ENCODE results near the gene RAC2. TPM values are rescaled to one million over a fixed set of nuclear protein-coding genes. Genes with fewer than 3 reads are reported as not detected.
"Not testable (repeated sequence)": the region's sequence is repeated elsewhere in the genome, so short reads cannot be mapped to it uniquely, and the experiment has no call there.

The RAC2 gene
- total RNA-seq, 1 donor from 2014 or later, result 6.3 TPM

DNA sequence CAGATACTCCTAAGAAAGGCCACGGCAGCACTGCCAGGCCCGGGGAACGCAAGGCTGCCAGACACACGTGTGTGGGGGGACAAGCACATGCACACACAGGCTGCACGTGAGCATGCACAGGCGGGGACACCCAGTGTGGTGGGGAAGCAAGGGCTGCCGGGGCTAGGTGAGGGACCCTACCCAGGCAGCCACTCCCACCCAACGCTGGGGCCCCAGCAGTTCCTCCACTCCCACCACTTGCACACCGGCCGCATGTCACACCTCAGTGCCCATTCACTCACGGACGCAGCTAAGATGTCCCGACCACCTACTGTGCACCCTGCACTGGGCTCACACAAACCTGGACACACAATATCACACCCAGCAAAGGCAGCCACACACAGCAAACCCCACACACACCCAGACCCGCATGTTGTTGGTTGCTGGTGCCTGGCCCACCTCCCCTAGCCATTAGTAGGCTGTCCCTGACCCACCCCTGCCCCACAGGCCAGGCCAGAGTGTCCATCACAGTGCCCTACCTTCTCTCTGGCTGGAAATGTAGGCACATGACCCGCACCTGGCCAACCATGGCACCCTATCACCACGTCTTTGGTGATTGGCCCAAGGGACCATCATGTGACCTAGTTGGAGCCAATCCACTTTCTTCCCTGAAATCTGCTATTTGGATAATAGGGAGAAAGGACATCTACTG lies 40.6 kb downstream of the RAC2 start:
- peak; percentile 18 for FAIRE-seq
- Histone ChIP-seq H3K4me3 (ENCODE audit: low read depth, low read length) (no peak overlapping the region), H3K27me3 (ENCODE audit: control insufficient read depth, insufficient read depth, low read length) (no peaks in the 10 kb centered on the region), H3K36me3 (ENCODE audit: control insufficient read depth, insufficient read depth, low read length) (no peaks in the 10 kb centered on the region)
- no peak for DNase-seq (ENCODE audit: low read depth)
- TF ChIP-seq, protein P1, sequence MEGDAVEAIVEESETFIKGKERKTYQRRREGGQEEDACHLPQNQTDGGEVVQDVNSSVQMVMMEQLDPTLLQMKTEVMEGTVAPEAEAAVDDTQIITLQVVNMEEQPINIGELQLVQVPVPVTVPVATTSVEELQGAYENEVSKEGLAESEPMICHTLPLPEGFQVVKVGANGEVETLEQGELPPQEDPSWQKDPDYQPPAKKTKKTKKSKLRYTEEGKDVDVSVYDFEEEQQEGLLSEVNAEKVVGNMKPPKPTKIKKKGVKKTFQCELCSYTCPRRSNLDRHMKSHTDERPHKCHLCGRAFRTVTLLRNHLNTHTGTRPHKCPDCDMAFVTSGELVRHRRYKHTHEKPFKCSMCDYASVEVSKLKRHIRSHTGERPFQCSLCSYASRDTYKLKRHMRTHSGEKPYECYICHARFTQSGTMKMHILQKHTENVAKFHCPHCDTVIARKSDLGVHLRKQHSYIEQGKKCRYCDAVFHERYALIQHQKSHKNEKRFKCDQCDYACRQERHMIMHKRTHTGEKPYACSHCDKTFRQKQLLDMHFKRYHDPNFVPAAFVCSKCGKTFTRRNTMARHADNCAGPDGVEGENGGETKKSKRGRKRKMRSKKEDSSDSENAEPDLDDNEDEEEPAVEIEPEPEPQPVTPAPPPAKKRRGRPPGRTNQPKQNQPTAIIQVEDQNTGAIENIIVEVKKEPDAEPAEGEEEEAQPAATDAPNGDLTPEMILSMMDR (IDR thresholded peaks at IDR 0.05; ENCODE audit: insufficient read depth, low read length, severe bottlenecking), result no peak

DNA sequence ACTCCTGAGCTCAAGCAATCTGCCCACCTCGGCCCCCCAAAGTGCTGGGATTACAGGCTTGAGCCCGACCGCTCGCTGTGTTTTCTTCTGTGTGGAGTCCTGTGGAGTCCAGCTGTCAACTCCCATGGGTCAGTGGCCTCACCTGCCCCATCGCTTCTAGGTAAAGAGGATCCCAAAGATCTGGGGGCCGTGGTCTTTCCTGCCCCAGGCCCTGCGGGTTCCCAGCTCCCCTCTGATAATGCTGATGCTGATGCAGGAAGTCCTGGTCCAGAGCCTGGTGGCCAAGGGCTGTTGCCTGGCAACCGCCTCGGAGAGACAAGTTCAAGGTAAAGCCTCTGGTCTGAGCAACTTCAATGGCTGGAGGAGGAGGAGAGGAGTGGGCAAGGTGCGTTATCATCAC lies 41.4 kb downstream of the RAC2 start:
- Histone ChIP-seq H3K36me3 (ENCODE audit: control insufficient read depth, insufficient read depth, low read length) (no peaks in the 10 kb centered on the region), H3K4me3 (ENCODE audit: low read depth, low read length) (no peak overlapping the region), H3K27me3 (ENCODE audit: control insufficient read depth, insufficient read depth, low read length) (no peaks in the 10 kb centered on the region)
- TF ChIP-seq, protein P1 (IDR thresholded peaks at IDR 0.05; ENCODE audit: insufficient read depth, low read length, severe bottlenecking), result no peak
- FAIRE-seq, result no peak
- DNase-seq (ENCODE audit: low read depth), result no peak

GRCh38 chr22:37202001-37202555 lies 42.0 kb downstream of the RAC2 start:
- H3K36me3 ChIP-seq (ENCODE audit: control insufficient read depth, insufficient read depth, low read length), result no peaks in the 10 kb centered on the region
- no peaks in the 10 kb centered on the region for H3K27me3 ChIP-seq (ENCODE audit: control insufficient read depth, insufficient read depth, low read length)
- no peak overlapping the region for H3K4me3 ChIP-seq (ENCODE audit: low read depth, low read length)
- FAIRE-seq, result no peak
- TF ChIP-seq, protein P1 (IDR thresholded peaks at IDR 0.05; ENCODE audit: insufficient read depth, low read length, severe bottlenecking), result no peak
- DNase-seq (ENCODE audit: low read depth), result no peak

DNA sequence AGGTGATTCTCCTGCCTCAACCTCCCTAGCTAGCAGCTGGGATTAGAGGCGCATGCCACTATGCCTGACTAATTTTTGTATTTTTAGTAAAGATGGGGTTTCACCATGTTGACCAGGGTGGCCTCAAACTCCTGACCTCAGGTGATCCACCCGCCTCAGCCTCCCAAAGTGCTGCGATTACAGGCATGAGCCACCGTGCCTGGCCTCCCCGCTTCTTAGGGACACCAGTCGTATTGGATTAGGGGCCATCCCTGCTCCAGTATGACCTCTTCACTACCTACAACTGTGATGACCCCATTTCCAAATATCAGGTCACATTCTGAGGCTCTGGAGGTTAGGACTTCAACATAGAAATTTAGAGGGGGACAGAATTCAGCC lies 42.6 kb downstream of the RAC2 start:
- not testable (repeated sequence) for H3K4me3 ChIP-seq (ENCODE audit: low read depth, low read length); H3K36me3 ChIP-seq (ENCODE audit: control insufficient read depth, insufficient read depth, low read length); DNase-seq (ENCODE audit: low read depth); H3K27me3 ChIP-seq (ENCODE audit: control insufficient read depth, insufficient read depth, low read length); FAIRE-seq

GRCh38 chr22:37199760-37200108 lies 44.3 kb downstream of the RAC2 start:
- TF ChIP-seq, protein P1 (IDR thresholded peaks at IDR 0.05; ENCODE audit: insufficient read depth, low read length, severe bottlenecking), result no peak
- FAIRE-seq, result no peak
- peak overlapping the region; percentile 57 for H3K4me3 ChIP-seq (ENCODE audit: low read depth, low read length)
- no peaks in the 10 kb centered on the region for H3K27me3 ChIP-seq (ENCODE audit: control insufficient read depth, insufficient read depth, low read length)
- H3K36me3 ChIP-seq (ENCODE audit: control insufficient read depth, insufficient read depth, low read length), result no peaks in the 10 kb centered on the region
- DNase-seq (ENCODE audit: low read depth), result peak; percentile 21

DNA sequence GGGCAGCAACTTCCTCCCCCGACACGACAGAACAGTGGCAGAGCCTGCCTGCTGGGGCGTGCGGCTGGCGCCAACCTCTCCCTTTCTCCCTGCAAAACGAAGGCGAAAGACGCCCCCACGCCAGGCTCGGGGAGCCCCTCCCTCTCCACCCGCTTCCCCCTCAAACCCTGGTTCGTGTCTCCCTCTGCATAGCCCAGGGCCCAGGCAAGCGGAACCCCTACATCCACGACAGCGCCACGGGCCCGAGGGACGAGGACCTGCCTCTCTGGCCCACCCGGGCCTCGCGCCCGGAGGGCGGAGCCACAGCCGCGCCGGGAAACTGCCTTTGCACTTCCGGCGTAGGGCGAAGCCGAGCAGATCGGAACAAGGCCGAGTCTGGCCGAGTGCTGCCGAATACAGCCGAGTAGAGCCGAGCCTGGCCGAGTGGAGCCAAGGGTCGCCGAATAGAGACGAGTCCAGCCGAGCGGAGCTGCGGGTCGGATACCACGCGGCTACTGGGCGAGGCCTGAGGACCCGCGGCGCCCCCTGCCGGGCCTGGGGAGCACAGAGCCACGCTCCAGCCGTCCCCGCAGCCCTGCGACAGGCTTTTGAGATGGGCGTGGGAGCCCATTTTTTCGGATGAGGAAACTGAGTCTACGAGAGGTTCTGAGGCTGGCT lies 44.8 kb downstream of the RAC2 start:
- FAIRE-seq, result no peak
- no peaks in the 10 kb centered on the region for H3K36me3 ChIP-seq (ENCODE audit: control insufficient read depth, insufficient read depth, low read length)

More for the DNA sequence above, 44.8 kb downstream of the RAC2 start:
- H3K27me3 ChIP-seq (ENCODE audit: control insufficient read depth, insufficient read depth, low read length), result no peaks in the 10 kb centered on the region
- peak; percentile 91 for DNase-seq (ENCODE audit: low read depth)
- peak overlapping the region; percentile 57 for H3K4me3 ChIP-seq (ENCODE audit: low read depth, low read length)
- TF ChIP-seq, protein P1 (IDR thresholded peaks at IDR 0.05; ENCODE audit: insufficient read depth, low read length, severe bottlenecking), result peak; percentile 96
